ENCODE measurements around the gene RAB20. TPM values are rescaled to one million over a fixed set of nuclear protein-coding genes. Genes with fewer than 3 reads are reported as not detected.

RAB20 gene
- total RNA-seq, 1 donor from 2014 or later: 3.8 TPM

- H3K27ac Mint-ChIP-seq: no peak overlapping the region
- no peak overlapping the region for H3K4me3 Mint-ChIP-seq (ENCODE audit: low read depth)
- H3K27me3 Mint-ChIP-seq: peaks cover 3% of the 10 kb centered on the region
- H3K9me3 Mint-ChIP-seq (ENCODE audit: low read depth): no peaks in the 10 kb centered on the region
- H3K4me1 Mint-ChIP-seq (ENCODE audit: low read depth): peaks cover 14% of the 10 kb centered on the region
- DNase-seq (ENCODE audit: low spot score, unreplicated experiment): no peak
- H3K36me3 Mint-ChIP-seq (ENCODE audit: insufficient read depth): no peaks in the 10 kb centered on the region
- no peak for TF ChIP-seq CTCF (IDR thresholded peaks at IDR 0.05; ENCODE audit: unreplicated experiment)
These were observed 32.6 kb downstream of the RAB20 start for GRCh38 chr13:110528911-110529310.

GRCh38 chr13:110528371-110528770 lies 33.2 kb downstream of the RAB20 start:
- H3K27ac Mint-ChIP-seq: no peak overlapping the region
- TF ChIP-seq CTCF (IDR thresholded peaks at IDR 0.05; ENCODE audit: unreplicated experiment): no peak

GRCh38 chr13:110525328-110526319 lies 35.9 kb downstream of the RAB20 start:
- no peak for DNase-seq (ENCODE audit: low spot score, unreplicated experiment)
- Mint-ChIP-seq H3K9me3 (ENCODE audit: low read depth) (no peaks in the 10 kb centered on the region), H3K27ac (no peak overlapping the region), H3K36me3 (ENCODE audit: insufficient read depth) (no peaks in the 10 kb centered on the region), H3K4me1 (ENCODE audit: low read depth) (peaks cover 14% of the 10 kb centered on the region), H3K4me3 (ENCODE audit: low read depth) (no peak overlapping the region), H3K27me3 (no peaks in the 10 kb centered on the region)
- TF ChIP-seq CTCF (IDR thresholded peaks at IDR 0.05; ENCODE audit: unreplicated experiment): no peak

More at GRCh38 chr13:110528371-110528770, 33.2 kb downstream of the RAB20 start:
- no peak for DNase-seq (ENCODE audit: low spot score, unreplicated experiment)
- Mint-ChIP-seq H3K9me3 (ENCODE audit: low read depth) (no peaks in the 10 kb centered on the region), H3K27me3 (peaks cover 3% of the 10 kb centered on the region), H3K4me3 (ENCODE audit: low read depth) (no peak overlapping the region), H3K36me3 (ENCODE audit: insufficient read depth) (no peaks in the 10 kb centered on the region), H3K4me1 (ENCODE audit: low read depth) (peaks cover 14% of the 10 kb centered on the region)

GRCh38 chr13:110524541-110525257 lies 36.8 kb downstream of the RAB20 start:
- H3K4me3 Mint-ChIP-seq (ENCODE audit: low read depth): no peak overlapping the region
- H3K27ac Mint-ChIP-seq: no peak overlapping the region
- H3K27me3 Mint-ChIP-seq: no peaks in the 10 kb centered on the region
- TF ChIP-seq CTCF (IDR thresholded peaks at IDR 0.05; ENCODE audit: unreplicated experiment): no peak
- no peak for DNase-seq (ENCODE audit: low spot score, unreplicated experiment)
- peaks cover 14% of the 10 kb centered on the region for H3K4me1 Mint-ChIP-seq (ENCODE audit: low read depth)
- no peaks in the 10 kb centered on the region for H3K9me3 Mint-ChIP-seq (ENCODE audit: low read depth)
- H3K36me3 Mint-ChIP-seq (ENCODE audit: insufficient read depth): no peaks in the 10 kb centered on the region

- TF ChIP-seq CTCF (IDR thresholded peaks at IDR 0.05; ENCODE audit: unreplicated experiment): no peak
- H3K4me1 Mint-ChIP-seq (ENCODE audit: low read depth): peaks cover 10% of the 10 kb centered on the region
These were observed 37.5 kb downstream of the RAB20 start for GRCh38 chr13:110523838-110524540.

More at GRCh38 chr13:110523838-110524540, 37.5 kb downstream of the RAB20 start:
- H3K36me3 Mint-ChIP-seq (ENCODE audit: insufficient read depth): no peaks in the 10 kb centered on the region
- H3K27ac Mint-ChIP-seq: no peak overlapping the region
- DNase-seq (ENCODE audit: low spot score, unreplicated experiment): no peak
- no peak overlapping the region for H3K4me3 Mint-ChIP-seq (ENCODE audit: low read depth)
- H3K27me3 Mint-ChIP-seq: no peaks in the 10 kb centered on the region
- H3K9me3 Mint-ChIP-seq (ENCODE audit: low read depth): no peaks in the 10 kb centered on the region
